ENCODE data around the gene PLCH2.

DNA sequence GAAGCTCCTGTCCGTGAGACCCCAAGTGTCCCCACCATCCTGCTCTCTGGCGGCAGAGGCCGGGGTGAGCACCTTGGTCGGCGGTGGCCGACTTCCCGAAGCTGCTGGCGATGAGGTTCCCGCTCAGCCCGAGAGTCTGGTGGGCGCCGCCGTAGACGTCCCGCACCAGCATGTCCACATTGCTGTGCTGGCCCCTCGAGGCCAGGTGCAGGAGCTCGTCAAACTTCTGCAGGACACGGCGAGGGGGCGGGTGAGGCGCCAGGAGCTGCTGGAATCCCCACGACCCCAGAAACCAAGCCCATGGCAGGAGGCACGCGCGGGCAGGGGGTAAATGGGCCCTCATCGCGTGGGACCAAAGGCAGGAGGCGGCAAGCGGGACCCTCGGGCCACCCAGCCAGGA is 43.6 kb downstream of the PLCH2 start:
- TF ChIP-seq USF2 (IDR thresholded peaks at IDR 0.05; ENCODE audit: borderline replicate concordance, low read depth, low read length) (no peak), JUND (IDR thresholded peaks at IDR 0.05) (no peak), GABPA (IDR thresholded peaks at IDR 0.05; ENCODE audit: low read depth) (no peak), POLR2AphosphoS5 (IDR thresholded peaks at IDR 0.05; ENCODE audit: low read depth, low read length) (no peak), FOXM1 (IDR thresholded peaks at IDR 0.05; ENCODE audit: low read depth) (no peak), EZH2phosphoT487 (IDR thresholded peaks at IDR 0.05; ENCODE audit: borderline replicate concordance, low read depth) (no peak), TCF12 (IDR thresholded peaks at IDR 0.05) (no peak), RXRA (IDR thresholded peaks at IDR 0.05; ENCODE audit: borderline replicate concordance, low read depth) (no peak), RFX5 (IDR thresholded peaks at IDR 0.05; ENCODE audit: low read length) (no peak)
- TF ChIP-seq, protein P1, sequence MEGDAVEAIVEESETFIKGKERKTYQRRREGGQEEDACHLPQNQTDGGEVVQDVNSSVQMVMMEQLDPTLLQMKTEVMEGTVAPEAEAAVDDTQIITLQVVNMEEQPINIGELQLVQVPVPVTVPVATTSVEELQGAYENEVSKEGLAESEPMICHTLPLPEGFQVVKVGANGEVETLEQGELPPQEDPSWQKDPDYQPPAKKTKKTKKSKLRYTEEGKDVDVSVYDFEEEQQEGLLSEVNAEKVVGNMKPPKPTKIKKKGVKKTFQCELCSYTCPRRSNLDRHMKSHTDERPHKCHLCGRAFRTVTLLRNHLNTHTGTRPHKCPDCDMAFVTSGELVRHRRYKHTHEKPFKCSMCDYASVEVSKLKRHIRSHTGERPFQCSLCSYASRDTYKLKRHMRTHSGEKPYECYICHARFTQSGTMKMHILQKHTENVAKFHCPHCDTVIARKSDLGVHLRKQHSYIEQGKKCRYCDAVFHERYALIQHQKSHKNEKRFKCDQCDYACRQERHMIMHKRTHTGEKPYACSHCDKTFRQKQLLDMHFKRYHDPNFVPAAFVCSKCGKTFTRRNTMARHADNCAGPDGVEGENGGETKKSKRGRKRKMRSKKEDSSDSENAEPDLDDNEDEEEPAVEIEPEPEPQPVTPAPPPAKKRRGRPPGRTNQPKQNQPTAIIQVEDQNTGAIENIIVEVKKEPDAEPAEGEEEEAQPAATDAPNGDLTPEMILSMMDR (IDR thresholded peaks at IDR 0.05), result no peak
- TF ChIP-seq, protein P2, sequence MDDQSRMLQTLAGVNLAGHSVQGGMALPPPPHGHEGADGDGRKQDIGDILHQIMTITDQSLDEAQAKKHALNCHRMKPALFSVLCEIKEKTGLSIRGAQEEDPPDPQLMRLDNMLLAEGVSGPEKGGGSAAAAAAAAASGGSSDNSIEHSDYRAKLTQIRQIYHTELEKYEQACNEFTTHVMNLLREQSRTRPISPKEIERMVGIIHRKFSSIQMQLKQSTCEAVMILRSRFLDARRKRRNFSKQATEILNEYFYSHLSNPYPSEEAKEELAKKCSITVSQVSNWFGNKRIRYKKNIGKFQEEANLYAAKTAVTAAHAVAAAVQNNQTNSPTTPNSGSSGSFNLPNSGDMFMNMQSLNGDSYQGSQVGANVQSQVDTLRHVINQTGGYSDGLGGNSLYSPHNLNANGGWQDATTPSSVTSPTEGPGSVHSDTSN (IDR thresholded peaks at IDR 0.05), result no peak
- TF ChIP-seq, protein P3, sequence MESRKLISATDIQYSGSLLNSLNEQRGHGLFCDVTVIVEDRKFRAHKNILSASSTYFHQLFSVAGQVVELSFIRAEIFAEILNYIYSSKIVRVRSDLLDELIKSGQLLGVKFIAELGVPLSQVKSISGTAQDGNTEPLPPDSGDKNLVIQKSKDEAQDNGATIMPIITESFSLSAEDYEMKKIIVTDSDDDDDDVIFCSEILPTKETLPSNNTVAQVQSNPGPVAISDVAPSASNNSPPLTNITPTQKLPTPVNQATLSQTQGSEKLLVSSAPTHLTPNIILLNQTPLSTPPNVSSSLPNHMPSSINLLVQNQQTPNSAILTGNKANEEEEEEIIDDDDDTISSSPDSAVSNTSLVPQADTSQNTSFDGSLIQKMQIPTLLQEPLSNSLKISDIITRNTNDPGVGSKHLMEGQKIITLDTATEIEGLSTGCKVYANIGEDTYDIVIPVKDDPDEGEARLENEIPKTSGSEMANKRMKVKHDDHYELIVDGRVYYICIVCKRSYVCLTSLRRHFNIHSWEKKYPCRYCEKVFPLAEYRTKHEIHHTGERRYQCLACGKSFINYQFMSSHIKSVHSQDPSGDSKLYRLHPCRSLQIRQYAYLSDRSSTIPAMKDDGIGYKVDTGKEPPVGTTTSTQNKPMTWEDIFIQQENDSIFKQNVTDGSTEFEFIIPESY (IDR thresholded peaks at IDR 0.05; ENCODE audit: borderline replicate concordance, low read depth), result no peak
